ENCODE results near the gene CAPN5.

- TF ChIP-seq CTCF (IDR thresholded peaks at IDR 0.05), result no peak
- TF ChIP-seq POLR2AphosphoS5 (IDR thresholded peaks at IDR 0.05; ENCODE audit: insufficient read depth in 1 of 2, low read depth in 1 of 2), result no peak
Measured at GRCh38 chr11:77089004-77089545, 22.3 kb downstream of the CAPN5 start.
